ENCODE results near the gene ZNF516.

GRCh38 chr18:76460482-76460881 is 34.6 kb downstream of the ZNF516 start:
- no peak for TF ChIP-seq CTCF (IDR thresholded peaks at IDR 0.05)
- no peak for TF ChIP-seq POLR2A (IDR thresholded peaks at IDR 0.05)
- no peak for TF ChIP-seq EP300 (IDR thresholded peaks at IDR 0.05)
- TF ChIP-seq POLR2AphosphoS5 (IDR thresholded peaks at IDR 0.05) = no peak
